Activated CD8-positive, alpha-beta memory T cell treated with anti-CD3 and anti-CD28 coated beads for 36 hours (primary cell): ENCODE results near the gene CLCN4. TPM values are rescaled to one million over a fixed set of nuclear protein-coding genes. Genes with fewer than 3 reads are reported as not detected.

ENCODE experiments used
- CTCF ChIA-PET: fragments of 350-600 bp; sonication (Branson Sonifier 250); formaldehyde crosslinking; loops from one replicate; lab custom pipeline; 2021; ENCODE audit warnings: antibody characterized with exemption; lab: Charles Lee
- POLR2A ChIA-PET: fragments of 350-600 bp; sonication (Branson Sonifier 250); formaldehyde crosslinking; loops from one replicate; lab custom pipeline; 2021; ENCODE audit warnings: antibody characterized with exemption; lab: Charles Lee
- total RNA-seq, 2 experiments: library from RNA; stranded (reverse); gene quantifications; one replicate each; pipeline ENCODE4 v1.2.3, GENCODE V29; 2021

The CLCN4 gene
- total RNA-seq, 2 experiments from 2014 or later = 0.04 TPM; not detected in 1

GRCh38 chrX:10124506-10125247 lies 32.1 kb upstream of the CLCN4 start:
- ChIA-PET CTCF (no interaction called here), POLR2A (interaction anchor here (0.5 kb wide), 1 partner anchor 783 kb away, joined by 5 read pairs; no protein-coding TSS in a partner anchor)

DNA sequence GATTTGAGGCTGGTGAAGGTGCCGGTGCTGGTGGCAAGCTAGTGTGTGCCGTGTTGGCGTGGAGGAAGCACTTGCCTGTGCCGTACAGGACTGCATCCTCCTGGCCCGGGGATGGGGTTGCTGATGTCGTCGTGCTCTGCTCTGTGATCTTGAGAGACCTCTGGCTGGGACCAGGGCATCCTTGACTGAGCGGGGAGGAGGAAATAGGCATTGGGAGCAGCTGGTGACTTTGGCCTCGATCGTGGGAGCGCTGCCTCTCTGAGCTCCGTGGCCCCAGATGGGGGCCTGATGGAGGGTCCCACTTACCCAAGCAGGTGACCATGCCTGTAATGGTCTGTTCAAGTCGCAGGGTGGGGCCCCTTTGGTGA lies 31.5 kb upstream of the CLCN4 start:
- POLR2A ChIA-PET = no interaction called here
- CTCF ChIA-PET = no interaction called here

DNA sequence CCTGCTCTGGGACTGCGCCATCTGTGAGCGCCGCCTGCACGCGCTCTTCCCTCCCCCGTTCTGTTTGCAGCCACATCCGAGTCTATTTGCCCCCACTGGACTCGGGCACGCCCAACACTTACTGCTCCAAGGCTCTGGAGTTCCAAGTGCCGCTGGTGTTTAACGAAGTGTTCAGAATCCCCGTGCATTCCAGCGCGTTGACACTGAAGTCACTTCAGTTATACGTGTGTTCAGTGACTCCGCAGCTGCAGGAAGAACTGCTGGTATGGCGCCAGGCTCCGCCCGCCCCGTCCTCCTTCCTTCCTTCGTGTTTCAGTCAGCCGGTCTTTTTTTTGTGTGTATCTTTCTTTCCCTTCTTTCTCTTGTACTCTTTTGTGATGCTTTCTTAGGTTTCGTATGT lies 30.7 kb upstream of the CLCN4 start:
- ChIA-PET POLR2A (no interaction called here), CTCF (no interaction called here)

- CTCF ChIA-PET = no interaction called here
- POLR2A ChIA-PET = no interaction called here
Observed at GRCh38 chrX:10126834-10127233, 29.9 kb upstream of the CLCN4 start.

- ChIA-PET CTCF (interaction anchor here (1.4 kb wide), 1 partner anchor 9 kb away, joined by 3 read pairs; no protein-coding TSS in a partner anchor), POLR2A (no interaction called here)
Observed at GRCh38 chrX:10128386-10128785, 28.4 kb upstream of the CLCN4 start.

DNA sequence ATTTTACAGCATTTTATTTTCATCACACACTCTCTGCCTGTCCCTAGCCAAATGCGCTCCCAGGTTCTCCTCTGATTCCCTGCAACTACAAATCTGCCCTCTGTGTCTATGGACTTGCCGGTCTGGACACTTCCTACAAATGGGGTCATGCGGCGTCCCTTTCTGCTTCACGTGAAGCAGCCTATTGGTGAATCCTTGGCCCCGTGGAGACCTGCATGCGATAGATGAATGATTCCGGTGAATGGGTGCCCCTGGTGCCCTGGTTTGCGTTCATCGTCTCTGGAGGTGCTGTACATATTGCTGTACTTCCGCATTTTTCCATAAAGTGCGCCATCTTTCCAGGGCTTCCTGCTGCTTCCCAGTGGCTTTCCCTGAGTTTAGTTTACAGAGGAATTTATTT lies 27.5 kb upstream of the CLCN4 start:
- CTCF ChIA-PET = no interaction called here

DNA sequence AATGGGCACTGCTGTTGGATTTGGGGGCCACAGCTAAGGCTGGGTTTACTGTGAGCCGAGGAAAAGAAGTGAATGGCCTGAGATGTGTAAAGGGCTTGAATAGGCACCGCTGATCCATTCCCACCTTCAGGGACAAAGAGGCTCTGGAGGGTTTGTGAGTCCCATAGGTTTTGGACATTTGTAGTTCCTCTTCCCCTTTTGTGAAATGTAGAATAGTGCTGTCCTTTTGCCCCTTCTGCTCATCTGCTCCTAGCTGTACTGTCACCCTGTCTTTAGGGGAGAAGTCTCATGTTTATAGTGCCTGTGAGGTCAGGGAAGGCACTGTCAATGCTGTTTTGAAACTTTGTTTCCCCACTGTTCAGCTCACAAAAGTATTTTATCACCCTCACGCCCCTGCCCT lies 26.4 kb upstream of the CLCN4 start:
- POLR2A ChIA-PET = no interaction called here
- CTCF ChIA-PET = interaction anchor here (0.5 kb wide), 1 partner anchor 10 kb away, joined by 3 read pairs; no protein-coding TSS in a partner anchor

More for the DNA sequence above, 27.5 kb upstream of the CLCN4 start:
- POLR2A ChIA-PET = no interaction called here

DNA sequence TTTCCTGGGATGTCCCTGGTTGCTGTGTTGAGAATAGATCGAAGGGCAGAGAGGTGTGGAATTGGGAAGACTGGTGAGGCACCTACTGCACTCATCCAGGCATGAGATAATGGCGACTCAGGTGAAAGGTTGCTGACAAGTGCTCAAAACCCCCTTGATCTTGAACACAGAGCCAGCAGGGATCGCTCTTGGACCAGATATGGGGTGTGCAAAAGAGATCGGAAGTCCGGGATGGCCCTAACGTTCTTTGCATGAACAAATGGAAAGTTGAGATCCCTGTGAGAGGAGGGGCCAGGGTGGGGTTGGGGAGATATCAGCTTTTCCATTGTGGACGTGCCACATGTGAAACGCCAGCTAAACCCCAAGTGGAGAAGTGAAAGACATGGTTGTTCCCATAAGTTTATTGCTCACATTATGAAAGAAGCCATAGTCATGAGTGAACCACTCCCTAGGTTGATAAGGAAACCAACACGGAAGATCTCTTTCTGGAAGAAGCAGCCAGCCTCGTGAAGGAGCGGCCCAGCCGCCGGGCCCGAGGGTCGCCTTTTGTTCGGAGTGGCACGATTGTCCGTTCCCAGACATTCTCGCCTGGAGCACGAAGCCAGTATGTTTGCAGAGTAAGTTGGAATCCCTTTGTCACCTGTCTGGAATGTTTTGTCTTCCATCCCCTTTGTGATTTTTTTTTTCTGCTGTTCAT lies 22.6 kb upstream of the CLCN4 start:
- POLR2A ChIA-PET = no interaction called here

GRCh38 chrX:10134921-10135320 lies 21.9 kb upstream of the CLCN4 start:
- CTCF ChIA-PET = no interaction called here
- POLR2A ChIA-PET = no interaction called here

More for the DNA sequence above, 22.6 kb upstream of the CLCN4 start:
- CTCF ChIA-PET = no interaction called here

GRCh38 chrX:10135561-10136399 lies 21.0 kb upstream of the CLCN4 start:
- ChIA-PET CTCF (no interaction called here), POLR2A (no interaction called here)

- ChIA-PET CTCF (no interaction called here), POLR2A (no interaction called here)
Observed at GRCh38 chrX:10138726-10139125, 18.0 kb upstream of the CLCN4 start.

GRCh38 chrX:10140264-10140663 lies 16.5 kb upstream of the CLCN4 start:
- ChIA-PET CTCF (no interaction called here), POLR2A (no interaction called here)

DNA sequence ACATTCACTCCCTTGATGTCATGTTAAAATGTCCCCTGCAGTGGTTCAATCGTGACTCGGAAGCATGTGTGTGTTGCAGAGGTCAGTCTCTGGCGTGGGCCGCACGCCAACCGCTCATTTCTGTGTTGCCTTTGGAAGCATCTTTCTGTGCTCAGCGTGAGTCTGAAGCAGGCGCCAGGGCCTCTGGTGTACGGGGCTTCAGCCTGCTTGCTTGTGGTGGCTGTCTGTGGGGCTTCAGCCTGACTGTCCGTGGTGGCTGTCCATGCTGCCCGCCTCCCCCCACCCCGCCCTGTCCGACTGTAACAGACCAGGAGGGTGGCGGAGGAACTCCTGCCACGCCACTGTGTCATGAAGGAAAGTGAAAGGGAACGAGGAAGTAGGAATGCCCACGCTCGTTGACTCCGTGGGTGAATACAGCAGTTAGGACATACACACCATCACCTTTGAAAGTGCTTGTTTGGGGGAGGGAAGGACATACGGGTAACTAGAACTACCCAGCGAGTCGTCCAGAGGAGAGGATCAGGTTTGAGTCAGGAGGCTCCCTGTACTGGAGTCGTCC lies 14.7 kb upstream of the CLCN4 start:
- ChIA-PET CTCF (no interaction called here), POLR2A (no interaction called here)

DNA sequence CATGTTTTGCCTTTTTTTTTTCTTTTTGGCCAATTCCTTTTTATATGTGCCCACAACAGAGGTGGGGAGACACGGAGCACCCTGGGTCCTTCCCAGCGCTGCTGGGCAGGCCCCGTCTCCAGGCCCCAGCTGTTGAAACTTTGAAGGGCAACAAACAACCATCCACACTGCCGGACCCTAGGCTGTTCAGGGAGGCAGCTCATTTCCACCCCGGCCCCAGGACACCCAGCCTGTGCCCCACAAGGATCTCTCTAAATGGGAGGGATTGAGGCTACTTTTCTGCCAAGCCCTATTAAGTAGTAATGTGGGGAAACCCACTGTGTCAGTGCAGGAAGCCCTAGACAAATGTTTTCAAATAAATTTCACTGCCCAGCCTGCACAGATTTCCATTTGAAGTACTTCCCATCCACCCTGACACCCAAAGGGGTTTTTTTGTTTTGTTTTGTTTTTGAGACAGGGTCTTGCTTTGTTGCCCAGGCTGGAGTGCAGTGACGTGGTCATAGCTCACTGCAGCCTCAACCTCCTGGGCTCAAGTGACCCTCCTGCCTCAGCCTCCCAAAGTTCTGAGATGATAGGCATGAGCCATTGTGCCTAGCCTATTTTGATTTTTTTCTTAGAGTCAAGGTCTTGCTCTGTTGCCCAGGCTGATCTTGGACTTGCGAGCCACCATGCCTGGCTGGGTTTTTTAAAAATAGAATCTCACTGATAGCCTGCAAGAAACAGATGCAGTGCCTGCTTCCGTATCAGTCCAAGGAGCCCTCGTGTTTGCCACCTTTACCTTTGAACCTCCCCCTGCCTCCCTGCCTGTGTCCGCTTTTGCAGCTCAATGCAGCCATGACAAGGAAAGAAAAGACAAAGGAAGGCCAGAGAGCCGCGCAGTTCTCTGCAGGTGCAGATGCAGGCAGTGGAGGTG lies 13.4 kb upstream of the CLCN4 start:
- ChIA-PET POLR2A (no interaction called here), CTCF (no interaction called here)

DNA sequence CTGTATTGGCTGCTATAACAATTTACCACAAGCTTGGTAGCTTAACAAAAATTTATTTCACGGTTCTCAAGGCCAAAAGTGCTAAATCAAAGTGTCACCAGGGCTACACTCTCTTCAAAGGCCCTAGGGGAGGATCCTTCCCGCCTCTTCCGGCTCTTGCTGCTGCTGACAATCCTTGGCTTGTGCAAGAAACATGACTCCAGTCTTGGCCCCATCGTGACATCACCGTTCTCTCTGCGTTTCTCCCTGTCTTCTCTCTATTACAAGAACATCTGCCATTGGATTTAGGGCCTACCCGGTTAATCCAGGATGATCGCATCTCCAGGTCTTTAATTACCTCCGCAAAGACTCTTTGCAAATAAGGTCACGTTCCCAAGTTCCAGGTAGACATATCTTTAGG lies 10.4 kb upstream of the CLCN4 start:
- ChIA-PET CTCF (no interaction called here), POLR2A (no interaction called here)

GRCh38 chrX:10152086-10152485 lies 4.7 kb upstream of the CLCN4 start:
- POLR2A ChIA-PET = no interaction called here
- CTCF ChIA-PET = no interaction called here

DNA sequence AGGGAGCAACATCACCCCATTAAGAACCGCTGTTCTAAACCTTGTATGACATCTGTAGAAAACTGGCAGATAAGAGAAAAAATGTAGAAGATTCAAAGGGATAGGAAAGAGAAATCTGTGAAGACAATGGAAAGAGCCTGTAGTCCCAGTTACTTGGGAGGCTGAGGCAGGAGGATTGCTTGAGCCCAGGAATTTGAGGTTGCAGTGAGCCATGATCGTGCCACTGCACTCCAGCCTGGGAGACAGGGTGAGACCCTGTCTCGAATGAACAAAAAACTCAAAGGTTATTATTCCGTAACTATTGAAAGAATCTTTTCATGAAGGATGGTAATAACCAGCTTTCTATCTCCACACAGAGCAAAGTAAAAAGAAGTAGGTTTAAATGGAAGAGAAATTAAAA lies 1.6 kb upstream of the CLCN4 start:
- POLR2A ChIA-PET = no interaction called here
- CTCF ChIA-PET = no interaction called here

GRCh38 chrX:10157032-10157341 lies 212 bp downstream of the CLCN4 start:
- POLR2A ChIA-PET = no interaction called here
- CTCF ChIA-PET = no interaction called here

DNA sequence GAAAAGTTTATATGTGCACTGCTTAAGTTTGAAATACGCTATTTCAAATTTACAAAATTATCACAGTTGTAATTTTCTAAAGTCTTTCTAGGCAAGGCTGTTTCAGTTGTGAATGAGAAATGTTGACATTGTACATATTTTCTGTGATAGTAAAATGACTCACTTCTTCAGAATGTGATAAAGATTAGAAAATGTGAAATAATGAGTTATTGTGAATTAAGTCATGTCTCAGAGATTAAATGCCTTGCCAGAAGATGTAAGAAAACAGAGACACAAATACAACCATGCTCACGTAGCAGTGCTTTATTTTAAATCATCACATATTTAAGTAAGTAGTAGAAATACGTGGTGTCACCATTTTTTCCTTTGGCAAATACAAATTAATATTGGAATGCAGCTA lies 768 bp downstream of the CLCN4 start:
- POLR2A ChIA-PET = no interaction called here
- CTCF ChIA-PET = no interaction called here
